Neural cell (in vitro differentiated cells): ENCODE data around the gene NPIPB4.
"Not testable (repeated sequence)": the region's sequence is repeated elsewhere in the genome, so short reads cannot be mapped to it uniquely, and the experiment has no call there.

Experiments
- CTCF ChIP-seq: fragments of 450-650 bp; IDR thresholded peaks from 2 replicates; pipeline ENCODE4 v1.5.1; 2014; ENCODE audit warnings: antibody characterized with exemption, mild to moderate bottlenecking, moderate library complexity; ENCODE audit not compliant: poor library complexity, severe bottlenecking
- MXI1 ChIP-seq: fragments of 450-650 bp; conservative IDR thresholded peaks from 2 replicates; pipeline ENCODE4 v1.6.1; 2014; ENCODE audit warnings: antibody characterized with exemption, mild to moderate bottlenecking; ENCODE audit not compliant: poor library complexity, severe bottlenecking
- POLR2AphosphoS5 ChIP-seq: IDR thresholded peaks from 2 replicates; pipeline ENCODE4 v1.6.1; 2012
- RAD21 ChIP-seq: fragments of 450-650 bp; conservative IDR thresholded peaks from 2 replicates; pipeline ENCODE4 v1.6.1; 2014; ENCODE audit warnings: antibody characterized with exemption, mild to moderate bottlenecking, moderate library complexity

DNA sequence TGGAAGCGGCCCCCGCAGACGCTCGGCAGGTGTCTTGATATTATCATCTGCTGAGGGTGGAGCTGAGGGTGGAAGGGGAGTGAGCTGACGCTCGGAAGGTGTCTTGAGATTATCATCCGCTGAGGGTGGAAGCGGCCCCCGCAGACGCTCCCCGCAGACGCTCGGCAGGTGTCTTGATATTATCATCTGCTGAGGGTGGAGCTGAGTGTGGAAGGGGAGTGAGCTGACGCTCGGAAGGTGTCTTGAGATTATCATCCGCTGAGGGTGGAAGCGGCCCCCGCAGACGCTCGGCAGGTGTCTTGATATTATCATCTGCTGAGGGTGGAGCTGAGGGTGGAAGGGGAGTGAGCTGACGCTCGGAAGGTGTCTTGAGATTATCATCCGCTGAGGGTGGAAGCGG is 21.8 kb downstream of the NPIPB4 start:
- not testable (repeated sequence) for TF ChIP-seq RAD21, CTCF, POLR2AphosphoS5, MXI1
